ENCODE data around the gene PDGFRB.

DNA sequence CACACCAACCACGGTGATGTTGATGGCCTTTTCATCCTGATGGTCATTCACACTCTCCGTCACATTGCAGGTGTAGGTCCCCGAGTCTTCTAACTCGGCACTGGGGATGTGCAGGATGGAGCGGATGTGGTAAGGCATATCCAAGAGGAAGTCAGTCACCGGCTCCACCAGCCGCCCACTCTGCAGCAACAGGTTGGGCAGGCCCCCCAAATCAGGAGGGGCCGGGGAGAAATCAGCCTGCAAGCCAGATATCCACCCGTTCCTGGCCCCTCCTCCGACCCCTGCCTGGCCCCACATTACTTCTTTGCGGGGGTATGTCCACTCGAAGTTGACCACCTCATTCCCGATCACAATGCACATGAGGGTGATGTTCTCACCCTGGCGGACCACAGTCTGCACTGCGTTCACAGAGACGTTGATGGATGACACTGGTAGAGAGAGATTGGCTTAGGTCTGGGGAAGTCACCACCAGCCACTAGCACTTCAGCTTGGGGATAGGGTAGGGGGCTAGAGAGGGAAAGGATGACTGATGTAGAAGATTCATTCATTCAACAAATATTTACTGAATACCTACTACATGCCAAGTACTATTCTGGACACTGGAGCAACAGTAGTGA is 22.0 kb downstream of the PDGFRB start:
- TF ChIP-seq POLR2AphosphoS5 (IDR thresholded peaks at IDR 0.05; ENCODE audit: borderline replicate concordance, low read depth, low read length) (no peak), EZH2 (IDR thresholded peaks at IDR 0.05) (no peak)
